BLaER1 (cell line): ENCODE measurements around the gene DGAT2L6.

Experiments used
- H3K27ac ChIP-seq: shearing (Covaris generic); formaldehyde crosslinking; 2 replicates; pipeline ENCODE4 v1.8.1; 2022
- H3K27me3 ChIP-seq: shearing (Covaris generic); formaldehyde crosslinking; 2 replicates; pipeline ENCODE4 v1.8.1; 2022
- H3K36me3 ChIP-seq: shearing (Covaris generic); formaldehyde crosslinking; 2 replicates; pipeline ENCODE4 v1.8.1; 2022
- H3K4me1 ChIP-seq: shearing (Covaris generic); formaldehyde crosslinking; 2 replicates; pipeline ENCODE4 v1.8.1; 2022
- H3K4me2 ChIP-seq: shearing (Covaris generic); formaldehyde crosslinking; 2 replicates; pipeline ENCODE4 v1.8.1; 2022
- H3K4me3 ChIP-seq: shearing (Covaris generic); formaldehyde crosslinking; 2 replicates; pipeline ENCODE4 v1.8.1; 2022
- H3K9ac ChIP-seq: shearing (Covaris generic); formaldehyde crosslinking; 2 replicates; pipeline ENCODE4 v1.8.1; 2022
- H3K9me3 ChIP-seq: shearing (Covaris generic); formaldehyde crosslinking; 2 replicates; pipeline ENCODE4 v1.8.1; 2022
- H4K20me1 ChIP-seq: shearing (Covaris generic); formaldehyde crosslinking; 2 replicates; pipeline ENCODE4 v1.8.1; 2022
- Cebpa-rat ChIP-seq: shearing (Covaris generic); IDR thresholded peaks from 2 replicates; pipeline ENCODE4 v1.8.1; 2022

DGAT2L6 gene

GRCh38 chrX:70176938-70177533 is at the start of gene DGAT2L6:
Gene DGAT2L6 (plus strand): TSS chrX:70177483. CDS start chrX:70177583, 100 bp downstream.
- Histone ChIP-seq H4K20me1 (no peaks in the 10 kb centered on the region), H3K27me3 (peaks cover 75% of the 10 kb centered on the region), H3K9me3 (no peaks in the 10 kb centered on the region), H3K4me1 (peaks cover 54% of the 10 kb centered on the region), H3K4me2 (peak within 1 kb of the TSS; percentile 69), H3K9ac (peak within 1 kb of the TSS; percentile 49; the same call in 1 of the 2 replicates), H3K27ac (peak within 1 kb of the TSS; percentile 84), H3K4me3 (peak within 1 kb of the TSS; percentile 35; the same call in 1 of the 2 replicates), H3K36me3 (no peaks in the 10 kb centered on the region)
- no peak for TF ChIP-seq Cebpa-rat

GRCh38 chrX:70128071-70128470 is 49.2 kb upstream of the DGAT2L6 start:
- peaks cover 41% of the 10 kb centered on the region for H3K27me3 ChIP-seq

GRCh38 chrX:70129816-70130215 is 47.5 kb upstream of the DGAT2L6 start:
- no peak overlapping the region for H3K27ac ChIP-seq
- H3K27me3 ChIP-seq = peaks cover 54% of the 10 kb centered on the region
- H4K20me1 ChIP-seq = 0 out of 2 replicates have a peak, but pooled peaks cover 4% of the 10 kb centered on the region
- H3K4me1 ChIP-seq = peaks cover 12% of the 10 kb centered on the region
- H3K9me3 ChIP-seq = no peaks in the 10 kb centered on the region
- TF ChIP-seq Cebpa-rat = no peak
- no peak overlapping the region for H3K4me3 ChIP-seq
- no peak overlapping the region for H3K9ac ChIP-seq
- no peaks in the 10 kb centered on the region for H3K36me3 ChIP-seq
- H3K4me2 ChIP-seq = no peak overlapping the region

More at GRCh38 chrX:70128071-70128470, 49.2 kb upstream of the DGAT2L6 start:
- peaks cover 8% of the 10 kb centered on the region; the same call in 1 of the 2 replicates for H3K4me1 ChIP-seq
- no peak overlapping the region for H3K27ac ChIP-seq
- H3K4me3 ChIP-seq = no peak overlapping the region
- H3K4me2 ChIP-seq = no peak overlapping the region
- H3K36me3 ChIP-seq = no peaks in the 10 kb centered on the region
- no peak for TF ChIP-seq Cebpa-rat
- no peaks in the 10 kb centered on the region for H4K20me1 ChIP-seq
- peaks cover 2% of the 10 kb centered on the region for H3K9me3 ChIP-seq
- H3K9ac ChIP-seq = no peak overlapping the region

GRCh38 chrX:70132224-70132623 is 45.1 kb upstream of the DGAT2L6 start:
- Histone ChIP-seq H3K27me3 (peaks cover 74% of the 10 kb centered on the region), H4K20me1 (peaks cover 22% of the 10 kb centered on the region; the same call in 1 of the 2 replicates), H3K36me3 (peaks cover 17% of the 10 kb centered on the region), H3K4me3 (peak overlapping the region; percentile 75), H3K4me1 (peaks cover 22% of the 10 kb centered on the region), H3K9ac (no peak overlapping the region), H3K27ac (no peak overlapping the region), H3K9me3 (no peaks in the 10 kb centered on the region), H3K4me2 (peak overlapping the region; percentile 55)
- TF ChIP-seq Cebpa-rat = no peak

- Histone ChIP-seq H3K36me3 (peaks cover 19% of the 10 kb centered on the region), H3K4me2 (peak overlapping the region; percentile 55), H3K4me1 (peaks cover 22% of the 10 kb centered on the region), H3K9me3 (no peaks in the 10 kb centered on the region), H3K27me3 (peaks cover 78% of the 10 kb centered on the region), H3K9ac (peak overlapping the region; percentile 80; the same call in 1 of the 2 replicates), H4K20me1 (peaks cover 23% of the 10 kb centered on the region; the same call in 1 of the 2 replicates), H3K4me3 (peak overlapping the region; percentile 75), H3K27ac (0 out of 2 replicates have a peak overlapping the region, but pooled peaks have one; percentile 78)
- TF ChIP-seq Cebpa-rat = no peak
Observed at GRCh38 chrX:70132877-70133302, 44.4 kb upstream of the DGAT2L6 start.

- H3K4me1 ChIP-seq = peaks cover 22% of the 10 kb centered on the region
- peak within 1 kb of the TSS; percentile 75 for H3K4me3 ChIP-seq
- H3K36me3 ChIP-seq = peaks cover 23% of the 10 kb centered on the region
- no peak for TF ChIP-seq Cebpa-rat
- H3K27me3 ChIP-seq = peaks cover 76% of the 10 kb centered on the region
- peaks cover 29% of the 10 kb centered on the region; the same call in 1 of the 2 replicates for H4K20me1 ChIP-seq
- peak within 1 kb of the TSS; percentile 80 for H3K9ac ChIP-seq
- H3K27ac ChIP-seq = peak within 1 kb of the TSS; percentile 78
- H3K9me3 ChIP-seq = no peaks in the 10 kb centered on the region
- H3K4me2 ChIP-seq = peak within 1 kb of the TSS; percentile 70
Observed at GRCh38 chrX:70133303-70134115, 43.8 kb upstream of the DGAT2L6 start, which contains the start of gene IGBP1. Gene IGBP1 (plus strand): TSS chrX:70133447. CDS start chrX:70133948, 501 bp downstream.

GRCh38 chrX:70134116-70134477 is 43.2 kb upstream of the DGAT2L6 start:
- H3K27ac ChIP-seq = peak overlapping the region; percentile 78
- peak overlapping the region; percentile 70 for H3K4me2 ChIP-seq
- H3K9ac ChIP-seq = peak overlapping the region; percentile 80
- H3K4me1 ChIP-seq = peaks cover 22% of the 10 kb centered on the region
- TF ChIP-seq Cebpa-rat = no peak
- H3K4me3 ChIP-seq = peak overlapping the region; percentile 75
- H4K20me1 ChIP-seq = peaks cover 29% of the 10 kb centered on the region; the same call in 1 of the 2 replicates
- peaks cover 23% of the 10 kb centered on the region for H3K36me3 ChIP-seq
- H3K9me3 ChIP-seq = no peaks in the 10 kb centered on the region
- peaks cover 70% of the 10 kb centered on the region for H3K27me3 ChIP-seq

- Histone ChIP-seq H3K27ac (no peak overlapping the region), H3K27me3 (peaks cover 72% of the 10 kb centered on the region), H3K4me1 (peaks cover 14% of the 10 kb centered on the region), H4K20me1 (peaks cover 43% of the 10 kb centered on the region; the same call in 1 of the 2 replicates), H3K9ac (no peak overlapping the region), H3K4me3 (no peak overlapping the region), H3K4me2 (no peak overlapping the region), H3K36me3 (peaks cover 49% of the 10 kb centered on the region), H3K9me3 (no peaks in the 10 kb centered on the region)
- TF ChIP-seq Cebpa-rat = no peak
Observed at GRCh38 chrX:70138622-70139021, 38.7 kb upstream of the DGAT2L6 start.

GRCh38 chrX:70139736-70140135 is 37.5 kb upstream of the DGAT2L6 start:
- Histone ChIP-seq H3K4me2 (no peak overlapping the region), H3K27ac (no peak overlapping the region), H4K20me1 (peaks cover 39% of the 10 kb centered on the region; the same call in 1 of the 2 replicates), H3K9me3 (no peaks in the 10 kb centered on the region), H3K4me3 (no peak overlapping the region), H3K9ac (no peak overlapping the region), H3K4me1 (peaks cover 11% of the 10 kb centered on the region), H3K27me3 (peaks cover 72% of the 10 kb centered on the region), H3K36me3 (peaks cover 49% of the 10 kb centered on the region)
- TF ChIP-seq Cebpa-rat = no peak
